Measurements from ENCODE around the gene STAC3.

Gene STAC3

GRCh38 chr12:57224278-57224972 is 26.6 kb downstream of the STAC3 start:
- H3K4me3 ChIP-seq (ENCODE audit: low read depth, low read length) = no peak overlapping the region
- no peak for TF ChIP-seq CTCF (IDR thresholded peaks at IDR 0.05; ENCODE audit: borderline replicate concordance, insufficient read depth, low read depth, low read length)

DNA sequence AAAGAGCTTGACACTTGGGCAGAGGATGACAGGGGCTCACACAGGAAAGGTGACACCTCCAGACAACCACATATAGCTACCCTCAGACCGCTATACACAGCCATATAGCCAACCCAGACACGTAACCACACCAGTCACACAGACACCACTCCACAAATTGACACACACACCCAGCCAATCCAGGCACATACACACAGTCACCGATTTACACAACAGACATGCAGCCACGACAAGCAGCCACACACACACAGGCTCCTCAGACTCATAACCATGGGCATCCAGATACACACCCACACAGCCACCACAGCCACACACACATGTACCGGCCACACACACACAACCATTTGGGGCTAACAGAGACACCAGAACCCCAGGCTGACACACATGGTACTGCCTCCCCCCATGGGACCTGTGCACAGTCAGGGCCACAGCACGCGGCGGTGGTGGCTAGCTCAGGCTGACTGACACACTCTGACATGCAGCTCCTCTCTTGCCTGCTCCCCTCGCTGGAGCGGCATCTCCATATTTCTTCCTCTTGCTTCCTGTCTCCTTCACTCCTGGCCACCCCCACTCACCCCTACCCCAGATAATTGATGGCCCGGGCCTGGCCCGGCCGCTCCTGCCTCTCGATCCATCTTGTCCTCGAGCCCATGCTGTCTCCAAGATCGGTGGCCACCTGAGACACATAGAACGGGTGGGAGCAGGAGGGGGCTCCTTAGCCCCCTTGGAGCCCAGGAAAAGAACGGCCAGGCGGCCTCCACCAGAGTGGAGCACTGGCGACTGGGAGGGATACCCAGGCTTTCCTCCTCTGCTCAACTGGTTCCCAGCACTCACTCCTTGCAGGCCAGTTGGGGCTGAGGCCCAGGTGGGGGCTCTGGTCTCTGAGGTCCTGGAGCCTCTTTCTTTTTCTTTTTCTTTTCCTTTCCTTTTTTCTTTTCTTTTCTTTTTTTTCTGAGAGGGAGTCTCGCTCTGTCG is 27.5 kb downstream of the STAC3 start:
- no peak for TF ChIP-seq CTCF (IDR thresholded peaks at IDR 0.05; ENCODE audit: borderline replicate concordance, insufficient read depth, low read depth, low read length)
- H3K4me3 ChIP-seq (ENCODE audit: low read depth, low read length) = no peak overlapping the region

DNA sequence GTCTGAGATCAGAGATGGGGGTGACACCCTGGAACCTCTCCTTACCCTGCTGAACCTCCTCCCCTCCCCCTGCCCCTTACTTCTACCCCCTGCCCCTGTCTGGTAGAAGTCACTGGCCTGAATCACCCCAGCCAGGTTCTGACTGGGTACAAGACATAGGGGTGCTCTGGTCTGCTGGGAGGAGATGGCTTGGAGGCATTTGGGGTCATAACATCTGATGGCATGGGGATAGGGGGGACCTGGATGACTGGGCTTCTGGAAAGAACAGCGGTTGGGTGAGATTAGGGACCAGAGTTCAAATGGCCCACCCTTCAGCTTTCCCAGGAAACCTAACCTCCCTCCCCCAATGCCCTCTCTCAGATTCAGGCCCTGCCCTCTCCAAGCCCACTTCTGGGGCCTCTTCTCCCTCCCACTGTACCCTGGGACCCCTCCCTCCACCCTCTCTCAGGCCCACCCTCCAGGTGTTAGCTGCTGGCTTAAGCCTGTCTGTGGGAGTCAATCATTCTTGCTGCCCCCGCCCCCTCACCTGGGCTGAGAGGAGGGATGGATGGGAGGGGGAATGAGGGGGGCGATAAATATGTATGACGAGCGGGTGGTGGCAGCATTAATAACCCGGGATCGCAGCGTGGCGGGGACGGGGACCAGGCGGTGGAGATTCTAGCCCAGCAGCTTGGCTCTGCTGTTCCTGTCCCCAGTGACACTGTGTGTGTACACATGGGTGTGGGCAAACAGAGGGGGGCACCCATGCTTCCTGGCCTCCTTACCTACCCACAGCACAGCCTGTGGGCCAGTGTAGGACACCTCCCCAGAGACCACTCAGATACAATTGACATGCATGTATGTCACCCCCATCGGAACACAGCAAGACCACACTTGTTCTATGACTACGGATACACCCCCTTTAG is 28.4 kb downstream of the STAC3 start:
- no peak overlapping the region for H3K4me3 ChIP-seq (ENCODE audit: low read depth, low read length)
- no peak for TF ChIP-seq CTCF (IDR thresholded peaks at IDR 0.05; ENCODE audit: borderline replicate concordance, insufficient read depth, low read depth, low read length)

- TF ChIP-seq CTCF (IDR thresholded peaks at IDR 0.05; ENCODE audit: borderline replicate concordance, insufficient read depth, low read depth, low read length) = no peak
- no peak overlapping the region for H3K4me3 ChIP-seq (ENCODE audit: low read depth, low read length)
These were observed 29.6 kb downstream of the STAC3 start for GRCh38 chr12:57221169-57221917.

- no peak for TF ChIP-seq CTCF (IDR thresholded peaks at IDR 0.05; ENCODE audit: borderline replicate concordance, insufficient read depth, low read depth, low read length)
- H3K4me3 ChIP-seq (ENCODE audit: low read depth, low read length) = no peak overlapping the region
These were observed 30.2 kb downstream of the STAC3 start for GRCh38 chr12:57220770-57221168.

All from GM12875 (cell line).